ENCODE data around the gene TTC6. TPM values are rescaled to one million over a fixed set of nuclear protein-coding genes. Genes with fewer than 3 reads are reported as not detected.

Gene TTC6
- total and polyA plus RNA-seq, 2 donors, result under 0.01 to 0.16 TPM

GRCh38 chr14:37595809-37596621, 586 bp downstream of the TTC6 start:
- peaks cover 89 to 99% of the 10 kb centered on the region in 2 donors for H3K27me3 ChIP-seq (ENCODE audit: control insufficient read depth in 2 of 2, insufficient read depth in 1 of 2, low read length in 1 of 2)
- H3K4me3 ChIP-seq (ENCODE audit: low read length in 2 of 2), result no peak overlapping the region
- no peaks in the 10 kb centered on the region for H3K4me1 ChIP-seq (ENCODE audit: control insufficient read depth in 2 of 2, insufficient read depth in 2 of 2, low read length in 2 of 2)
- H3K27ac ChIP-seq (ENCODE audit: low read depth in 1 of 2, low read length in 1 of 2), result no peak overlapping the region
- H3K9me3 ChIP-seq (ENCODE audit: control insufficient read depth in 2 of 2, insufficient read depth in 1 of 2, low read length in 1 of 2), result peaks cover 10 to 12% of the 10 kb centered on the region in 2 donors
- H3K36me3 ChIP-seq (ENCODE audit: control insufficient read depth in 2 of 2, insufficient read depth in 2 of 2, low read length in 1 of 2), result no peaks in the 10 kb centered on the region
- peak in 1 of 9 donors; percentile 11 for DNase-seq (ENCODE audit: low read depth in 6 of 9, low spot score in 9 of 9)
- 4% methylated on average over 46 of the region's 46 CpGs for WGBS

- Histone ChIP-seq H3K27ac (ENCODE audit: low read depth in 1 of 2, low read length in 1 of 2) (no peak overlapping the region), H3K4me1 (ENCODE audit: control insufficient read depth in 2 of 2, insufficient read depth in 2 of 2, low read length in 2 of 2) (no peaks in the 10 kb centered on the region)
- WGBS, result 10% methylated on average over 7 of the region's 7 CpGs
These were observed 1.5 kb downstream of the TTC6 start for GRCh38 chr14:37596790-37597472.

GRCh38 chr14:37597538-37597913, 2.1 kb downstream of the TTC6 start:
- Histone ChIP-seq H3K27me3 (ENCODE audit: control insufficient read depth in 2 of 2, insufficient read depth in 1 of 2, low read length in 1 of 2) (peaks cover 86 to 99% of the 10 kb centered on the region in 2 donors), H3K4me1 (ENCODE audit: control insufficient read depth in 2 of 2, insufficient read depth in 2 of 2, low read length in 2 of 2) (no peaks in the 10 kb centered on the region), H3K27ac (ENCODE audit: low read depth in 1 of 2, low read length in 1 of 2) (no peak overlapping the region), H3K36me3 (ENCODE audit: control insufficient read depth in 2 of 2, insufficient read depth in 2 of 2, low read length in 1 of 2) (no peaks in the 10 kb centered on the region), H3K9me3 (ENCODE audit: control insufficient read depth in 2 of 2, insufficient read depth in 1 of 2, low read length in 1 of 2) (peaks cover 7 to 12% of the 10 kb centered on the region in 2 donors), H3K4me3 (ENCODE audit: low read length in 2 of 2) (no peak overlapping the region)
- WGBS, result 11% methylated on average over 20 of the region's 20 CpGs
- DNase-seq (ENCODE audit: low read depth in 6 of 9, low spot score in 9 of 9), result no peak

More at GRCh38 chr14:37596790-37597472, 1.5 kb downstream of the TTC6 start:
- Histone ChIP-seq H3K4me3 (ENCODE audit: low read length in 2 of 2) (no peak overlapping the region), H3K9me3 (ENCODE audit: control insufficient read depth in 2 of 2, insufficient read depth in 1 of 2, low read length in 1 of 2) (peaks cover 7 to 12% of the 10 kb centered on the region in 2 donors), H3K36me3 (ENCODE audit: control insufficient read depth in 2 of 2, insufficient read depth in 2 of 2, low read length in 1 of 2) (no peaks in the 10 kb centered on the region), H3K27me3 (ENCODE audit: control insufficient read depth in 2 of 2, insufficient read depth in 1 of 2, low read length in 1 of 2) (peaks cover 86 to 99% of the 10 kb centered on the region in 2 donors)
- DNase-seq (ENCODE audit: low read depth in 6 of 9, low spot score in 9 of 9), result no peak

GRCh38 chr14:37597914-37598746, 2.7 kb downstream of the TTC6 start:
- no peaks in the 10 kb centered on the region for H3K36me3 ChIP-seq (ENCODE audit: control insufficient read depth in 2 of 2, insufficient read depth in 2 of 2, low read length in 1 of 2)
- peaks cover 80 to 99% of the 10 kb centered on the region in 2 donors for H3K27me3 ChIP-seq (ENCODE audit: control insufficient read depth in 2 of 2, insufficient read depth in 1 of 2, low read length in 1 of 2)
- no peak for DNase-seq (ENCODE audit: low read depth in 6 of 9, low spot score in 9 of 9)
- no peak overlapping the region for H3K27ac ChIP-seq (ENCODE audit: low read depth in 1 of 2, low read length in 1 of 2)
- 5% methylated on average over 50 of the region's 50 CpGs for WGBS
- H3K4me1 ChIP-seq (ENCODE audit: control insufficient read depth in 2 of 2, insufficient read depth in 2 of 2, low read length in 2 of 2), result no peaks in the 10 kb centered on the region
- peaks cover 7 to 8% of the 10 kb centered on the region in 2 donors for H3K9me3 ChIP-seq (ENCODE audit: control insufficient read depth in 2 of 2, insufficient read depth in 1 of 2, low read length in 1 of 2)
- H3K4me3 ChIP-seq (ENCODE audit: low read length in 2 of 2), result peak overlapping the region in 1 of 2 donors; percentile 23

GRCh38 chr14:37598747-37599506, 3.5 kb downstream of the TTC6 start:
- Histone ChIP-seq H3K4me3 (ENCODE audit: low read length in 2 of 2) (no peak overlapping the region), H3K4me1 (ENCODE audit: control insufficient read depth in 2 of 2, insufficient read depth in 2 of 2, low read length in 2 of 2) (no peaks in the 10 kb centered on the region), H3K27me3 (ENCODE audit: control insufficient read depth in 2 of 2, insufficient read depth in 1 of 2, low read length in 1 of 2) (peaks cover 76 to 99% of the 10 kb centered on the region in 2 donors), H3K9me3 (ENCODE audit: control insufficient read depth in 2 of 2, insufficient read depth in 1 of 2, low read length in 1 of 2) (peaks cover 7 to 8% of the 10 kb centered on the region in 2 donors), H3K27ac (ENCODE audit: low read depth in 1 of 2, low read length in 1 of 2) (no peak overlapping the region), H3K36me3 (ENCODE audit: control insufficient read depth in 2 of 2, insufficient read depth in 2 of 2, low read length in 1 of 2) (no peaks in the 10 kb centered on the region)
- WGBS, result 9% methylated on average over 36 of the region's 36 CpGs
- no peak for DNase-seq (ENCODE audit: low read depth in 6 of 9, low spot score in 9 of 9)

GRCh38 chr14:37599507-37600368, 4.3 kb downstream of the TTC6 start:
- no peak overlapping the region for H3K27ac ChIP-seq (ENCODE audit: low read depth in 1 of 2, low read length in 1 of 2)
- 3% methylated on average over 57 of the region's 57 CpGs for WGBS
- peaks cover 7 to 8% of the 10 kb centered on the region in 2 donors for H3K9me3 ChIP-seq (ENCODE audit: control insufficient read depth in 2 of 2, insufficient read depth in 1 of 2, low read length in 1 of 2)
- no peak for DNase-seq (ENCODE audit: low read depth in 6 of 9, low spot score in 9 of 9)
- H3K27me3 ChIP-seq (ENCODE audit: control insufficient read depth in 2 of 2, insufficient read depth in 1 of 2, low read length in 1 of 2), result peaks cover 68 to 97% of the 10 kb centered on the region in 2 donors
- H3K4me1 ChIP-seq (ENCODE audit: control insufficient read depth in 2 of 2, insufficient read depth in 2 of 2, low read length in 2 of 2), result no peaks in the 10 kb centered on the region
- no peak overlapping the region for H3K4me3 ChIP-seq (ENCODE audit: low read length in 2 of 2)
- no peaks in the 10 kb centered on the region for H3K36me3 ChIP-seq (ENCODE audit: control insufficient read depth in 2 of 2, insufficient read depth in 2 of 2, low read length in 1 of 2)

- Histone ChIP-seq H3K4me1 (ENCODE audit: control insufficient read depth in 2 of 2, insufficient read depth in 2 of 2, low read length in 2 of 2) (no peaks in the 10 kb centered on the region), H3K27me3 (ENCODE audit: control insufficient read depth in 2 of 2, insufficient read depth in 1 of 2, low read length in 1 of 2) (peaks cover 55 to 84% of the 10 kb centered on the region in 2 donors), H3K27ac (ENCODE audit: low read depth in 1 of 2, low read length in 1 of 2) (no peak overlapping the region), H3K9me3 (ENCODE audit: control insufficient read depth in 2 of 2, insufficient read depth in 1 of 2, low read length in 1 of 2) (peaks cover 5 to 7% of the 10 kb centered on the region in 2 donors), H3K36me3 (ENCODE audit: control insufficient read depth in 2 of 2, insufficient read depth in 2 of 2, low read length in 1 of 2) (no peaks in the 10 kb centered on the region), H3K4me3 (ENCODE audit: low read length in 2 of 2) (no peak overlapping the region)
- no peak for DNase-seq (ENCODE audit: low read depth in 6 of 9, low spot score in 9 of 9)
- 39% methylated on average over 4 of the region's 4 CpGs for WGBS
These were observed 5.7 kb downstream of the TTC6 start for GRCh38 chr14:37600880-37601741.
